ENCODE measurements around the gene WWP2.

WWP2 gene

DNA sequence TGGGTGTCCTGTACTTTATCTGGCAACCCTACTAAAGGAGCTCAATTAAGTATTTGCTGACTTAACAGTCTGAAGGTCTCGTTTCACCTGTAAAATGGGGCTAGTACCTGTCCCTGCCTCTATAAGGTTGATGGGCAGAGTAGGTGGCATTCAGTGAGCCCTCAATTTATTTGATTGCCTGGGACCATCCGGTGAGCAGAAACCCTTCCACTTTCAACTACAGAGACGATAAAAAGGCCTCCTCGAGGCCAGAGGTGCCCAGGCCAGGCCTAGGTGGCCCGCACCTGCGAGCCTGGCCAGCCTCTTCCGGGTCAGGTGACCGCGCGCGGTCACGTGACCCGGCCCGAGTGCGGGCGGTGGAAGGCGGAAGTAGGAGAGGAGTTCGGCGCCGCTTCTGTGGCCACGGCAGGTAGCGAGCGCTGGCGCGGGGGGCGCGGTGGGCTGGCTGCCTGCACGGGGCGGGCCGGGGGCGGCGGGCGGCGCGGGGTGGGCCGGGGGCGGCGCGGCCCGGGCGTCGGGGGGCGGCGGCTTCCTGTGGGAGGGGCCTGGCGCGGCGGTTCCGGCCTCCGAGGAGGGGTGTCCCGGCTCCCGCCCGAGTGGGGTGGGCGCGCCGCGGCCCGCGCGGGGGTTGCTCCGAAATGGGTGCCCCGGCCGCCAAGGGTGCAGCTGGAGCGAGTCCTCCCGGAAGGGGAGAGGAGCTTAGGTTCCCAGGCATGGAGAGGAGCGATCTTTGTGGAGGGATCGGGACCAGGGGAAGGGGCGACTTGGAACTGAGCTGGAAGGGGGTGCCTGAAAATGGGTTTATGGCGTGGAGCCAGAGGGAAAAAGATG lies at the start of gene WWP2:
Gene WWP2, plus strand, starts transcription at position 350 of the 831 bp plus-strand sequence. CDS start 24,679 bp downstream, outside the sequence.
- DNase-seq (ENCODE audit: insufficient read length, low spot score): peak; percentile 19
- no peak for FAIRE-seq
- TF ChIP-seq, protein P1, sequence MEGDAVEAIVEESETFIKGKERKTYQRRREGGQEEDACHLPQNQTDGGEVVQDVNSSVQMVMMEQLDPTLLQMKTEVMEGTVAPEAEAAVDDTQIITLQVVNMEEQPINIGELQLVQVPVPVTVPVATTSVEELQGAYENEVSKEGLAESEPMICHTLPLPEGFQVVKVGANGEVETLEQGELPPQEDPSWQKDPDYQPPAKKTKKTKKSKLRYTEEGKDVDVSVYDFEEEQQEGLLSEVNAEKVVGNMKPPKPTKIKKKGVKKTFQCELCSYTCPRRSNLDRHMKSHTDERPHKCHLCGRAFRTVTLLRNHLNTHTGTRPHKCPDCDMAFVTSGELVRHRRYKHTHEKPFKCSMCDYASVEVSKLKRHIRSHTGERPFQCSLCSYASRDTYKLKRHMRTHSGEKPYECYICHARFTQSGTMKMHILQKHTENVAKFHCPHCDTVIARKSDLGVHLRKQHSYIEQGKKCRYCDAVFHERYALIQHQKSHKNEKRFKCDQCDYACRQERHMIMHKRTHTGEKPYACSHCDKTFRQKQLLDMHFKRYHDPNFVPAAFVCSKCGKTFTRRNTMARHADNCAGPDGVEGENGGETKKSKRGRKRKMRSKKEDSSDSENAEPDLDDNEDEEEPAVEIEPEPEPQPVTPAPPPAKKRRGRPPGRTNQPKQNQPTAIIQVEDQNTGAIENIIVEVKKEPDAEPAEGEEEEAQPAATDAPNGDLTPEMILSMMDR (IDR thresholded peaks at IDR 0.05; ENCODE audit: insufficient read depth, missing control alignments): no peak

DNA sequence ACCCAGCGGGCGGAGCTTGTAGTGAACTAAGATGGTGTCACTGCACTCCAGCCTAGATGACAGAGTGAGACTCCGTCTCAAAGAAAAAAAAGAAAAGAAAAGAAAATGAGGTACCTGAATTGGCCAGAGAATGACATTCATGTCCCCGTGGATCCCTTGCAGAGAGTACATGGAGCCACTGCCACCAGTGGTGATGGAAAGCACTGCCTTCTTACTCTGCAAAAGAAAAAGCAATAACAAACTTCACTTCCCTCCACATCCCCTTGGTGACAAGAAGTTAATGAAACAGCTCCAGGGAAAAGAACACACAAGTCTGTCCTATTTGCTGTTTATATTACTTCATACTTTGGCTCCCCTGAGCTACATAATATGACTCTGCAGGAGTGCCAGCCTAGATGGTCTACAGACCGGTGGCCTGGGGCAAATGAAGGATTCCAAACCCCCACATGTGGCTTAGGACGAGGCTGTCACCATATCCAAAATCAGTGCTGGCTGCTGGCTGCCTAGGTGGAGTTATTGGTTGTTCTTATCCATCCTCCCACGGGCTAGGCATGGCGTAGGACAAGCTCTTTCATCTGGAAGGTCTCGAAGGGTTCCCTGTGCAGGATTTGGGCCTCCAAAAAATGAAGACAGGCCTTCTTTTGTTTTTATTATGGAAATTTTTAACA lies 49.1 kb upstream of the WWP2 start:
- DNase-seq (ENCODE audit: insufficient read length, low spot score) (no peak), FAIRE-seq (no peak)
- TF ChIP-seq, protein P1 (IDR thresholded peaks at IDR 0.05; ENCODE audit: insufficient read depth, missing control alignments): no peak

DNA sequence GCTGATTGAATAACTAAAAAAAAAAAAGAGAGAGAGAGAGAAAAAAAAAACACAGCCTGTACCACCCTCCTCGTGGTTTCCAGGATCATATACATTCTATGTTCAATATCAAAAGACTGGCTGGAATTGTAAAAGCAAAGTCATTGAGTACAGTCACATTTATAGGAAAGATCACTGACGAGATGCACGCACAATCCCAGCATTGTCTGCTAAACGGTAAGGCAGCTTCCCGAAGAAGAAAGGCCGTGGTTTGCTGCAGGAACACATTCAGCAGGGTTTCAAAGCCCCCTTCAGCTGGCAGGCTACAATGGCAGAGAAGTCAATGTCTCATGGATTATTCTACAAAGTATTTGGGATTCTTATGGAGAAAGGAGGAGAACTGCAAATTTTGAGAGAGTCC lies 45.1 kb upstream of the WWP2 start:
- no peak for DNase-seq (ENCODE audit: insufficient read length, low spot score)
- no peak for FAIRE-seq
- TF ChIP-seq, protein P1 (IDR thresholded peaks at IDR 0.05; ENCODE audit: insufficient read depth, missing control alignments): no peak

DNA sequence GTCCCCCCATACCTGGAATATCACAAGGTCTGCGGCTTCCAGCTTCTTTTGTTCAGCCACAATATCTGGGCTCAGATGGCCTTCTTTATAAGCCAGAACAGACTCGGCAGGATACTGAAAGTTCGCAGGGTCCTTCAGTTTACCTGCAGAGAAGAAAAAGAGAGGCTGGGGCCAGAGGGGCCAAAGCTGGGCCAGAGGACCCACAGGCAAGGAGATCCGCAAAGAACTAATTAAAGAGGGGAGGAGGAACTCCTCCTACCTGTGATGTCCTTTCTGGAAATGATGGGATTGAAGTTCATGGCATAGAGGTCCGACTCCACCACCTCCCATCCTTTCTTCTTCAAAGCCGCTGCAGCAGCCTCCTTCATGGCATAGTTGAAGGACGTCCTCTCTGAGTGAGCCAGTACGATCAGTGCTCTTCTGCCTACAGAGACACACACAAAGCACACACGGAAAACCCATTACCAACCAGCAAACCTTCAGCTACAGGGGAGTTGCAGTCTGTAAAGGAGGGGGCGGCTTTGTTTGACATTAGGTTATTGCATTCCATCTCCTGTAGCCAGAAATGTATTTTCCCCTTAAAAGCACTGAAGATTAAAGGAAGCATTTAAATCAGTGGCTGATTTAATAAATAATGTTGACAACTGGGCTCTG lies 43.9 kb upstream of the WWP2 start:
- TF ChIP-seq, protein P1 (IDR thresholded peaks at IDR 0.05; ENCODE audit: insufficient read depth, missing control alignments): no peak
- FAIRE-seq: no peak
- no peak for DNase-seq (ENCODE audit: insufficient read length, low spot score)

DNA sequence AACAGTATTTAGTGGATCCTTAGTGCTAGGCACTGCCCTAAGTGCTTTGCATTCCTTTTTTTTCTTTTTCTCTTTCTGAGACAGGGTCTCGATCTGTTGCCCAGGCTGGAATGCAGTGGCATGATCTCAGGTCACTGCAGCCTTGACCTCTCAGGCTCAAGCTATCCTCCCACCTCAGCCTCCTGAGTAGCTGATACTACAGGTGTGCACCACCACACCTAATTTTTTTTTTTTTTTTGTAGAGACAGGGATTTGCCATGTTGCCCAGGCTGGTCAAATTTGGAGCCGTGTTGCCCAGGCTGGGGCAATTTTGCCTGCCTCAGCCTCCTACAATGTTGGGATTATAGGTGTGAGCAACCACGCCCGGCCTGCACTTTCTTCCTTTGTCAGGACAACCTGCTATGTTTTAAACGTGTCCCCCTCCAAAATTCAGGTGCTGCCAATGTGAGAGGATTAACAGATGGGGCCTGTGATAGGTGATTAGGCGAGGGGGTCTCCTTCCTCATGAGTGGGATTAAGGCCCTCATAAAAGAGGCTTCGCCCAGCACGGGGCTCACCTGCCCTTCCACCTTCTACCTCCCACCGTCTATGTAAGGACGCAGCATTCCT lies 41.2 kb upstream of the WWP2 start:
- TF ChIP-seq, protein P1 (IDR thresholded peaks at IDR 0.05; ENCODE audit: insufficient read depth, missing control alignments): no peak
- DNase-seq (ENCODE audit: insufficient read length, low spot score) (no peak), FAIRE-seq (no peak)

DNA sequence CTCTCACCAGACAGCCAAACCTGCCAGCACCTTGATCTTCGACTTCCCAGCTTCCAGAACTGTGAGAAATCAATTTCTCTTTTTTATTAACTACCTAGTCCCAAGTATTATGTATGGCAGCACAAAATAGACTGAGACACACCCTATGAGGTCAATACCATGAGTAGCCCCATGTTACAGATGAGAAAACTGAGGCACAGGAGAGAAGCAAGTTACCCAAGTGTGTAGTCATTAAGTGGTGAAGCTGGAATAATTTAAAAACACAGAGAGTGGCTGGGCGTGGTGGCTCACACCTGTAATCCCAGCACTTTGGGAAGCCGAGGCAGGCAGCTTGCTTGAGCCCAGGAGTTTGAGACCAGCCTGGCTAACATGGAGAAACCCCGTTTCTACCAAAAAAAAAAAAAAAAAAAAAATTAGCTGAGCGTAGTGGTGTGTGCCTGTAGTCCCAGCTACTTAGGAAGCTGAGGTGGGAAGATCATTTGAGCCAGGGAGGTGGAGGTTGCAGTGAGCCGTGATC lies 40.6 kb upstream of the WWP2 start:
- TF ChIP-seq, protein P1 (IDR thresholded peaks at IDR 0.05; ENCODE audit: insufficient read depth, missing control alignments): no peak
- no peak for FAIRE-seq
- DNase-seq (ENCODE audit: insufficient read length, low spot score): no peak
